Mucosa of descending colon (tissue), 3 donors: ENCODE measurements around the gene MYO7B. TPM values are rescaled to one million over a fixed set of nuclear protein-coding genes. Genes with fewer than 3 reads are reported as not detected.

Experiments
- ATAC-seq: fragments of 200-7000 bp; cut with Tn5 transposase; one replicate; pipeline ENCODE4 v1.9.1; 2020; ENCODE audit warnings: mild to moderate bottlenecking, moderate library complexity
- DNase-seq, 3 donors: peaks; one replicate each; pipeline ENCODE4 v3.0.0-alpha.2; 2020
- H3K36me3 ChIP-seq: fragments of 200-600 bp; one replicate; pipeline ENCODE4 v1.8.0; 2021; ENCODE audit warnings: low read depth, mild to moderate bottlenecking
- H3K4me1 ChIP-seq: fragments of 200-600 bp; one replicate; pipeline ENCODE4 v1.8.0; 2021; ENCODE audit warnings: low read depth, mild to moderate bottlenecking
- H3K4me3 ChIP-seq: fragments of 200-600 bp; one replicate; pipeline ENCODE4 v1.8.0; 2021; ENCODE audit warnings: mild to moderate bottlenecking
- H3K9me3 ChIP-seq: fragments of 200-600 bp; one replicate; pipeline ENCODE4 v1.8.0; 2021; ENCODE audit warnings: mild to moderate bottlenecking
- intact Hi-C, 2 donors: fragments of 100-400 bp; cut with DNase I in 1 of 2; cut with micrococcal nuclease in 1 of 2; formaldehyde crosslinking; loops; one replicate each; pipeline versions ENCODE4 v1.11.0 to v1.11.1; 2022; cut with DNase I, micrococcal nuclease
- total RNA-seq, 3 donors: library from RNA; stranded (reverse); fragmentation: NEBNext Ultra II Directional in 2 of 3; extraction: Animal tissue kit (Norgen Biotek cat#: 25700) in 2 of 3; gene quantifications; one replicate each; pipeline versions ENCODE4 v1.2.1 to v1.2.4, GENCODE V29; 2021 to 2023
- TF ChIP-seq, protein P1 (sequence below): fragments of 200-600 bp; IDR thresholded peaks from one replicate; pipeline ENCODE4 v1.8.0; 2022; ENCODE audit warnings: antibody characterized with exemption, mild to moderate bottlenecking
- donor health status: DM: no; HTN: no; CAD: no; lungs with moderate emphysema.
- donor health status: DM: no; HTN: no; CAD: no.
- donor health status: DM: no; HTN: yes; CAD: no.

The MYO7B gene
- total RNA-seq, 3 donors from 2014 or later: 118 to 305 (median 199) TPM

DNA sequence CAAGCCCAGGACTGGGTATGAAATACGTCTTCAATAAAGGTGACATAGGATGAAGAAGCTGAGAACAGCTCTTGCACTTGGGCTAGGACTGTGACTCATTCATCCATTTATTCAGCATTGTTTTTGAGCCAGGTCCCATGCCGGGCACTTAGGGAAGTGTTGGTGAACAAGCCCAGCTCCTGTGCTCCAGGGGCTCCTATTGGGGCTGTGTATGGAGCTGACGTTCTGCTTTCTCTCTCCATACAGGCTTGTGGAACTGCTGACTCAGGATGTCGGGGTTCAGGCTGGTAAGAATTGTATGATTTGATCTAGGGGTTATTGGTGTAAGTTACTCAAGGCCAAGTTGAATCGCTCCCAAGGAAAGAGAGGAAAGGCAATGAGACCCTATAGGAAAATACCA, 24.0 kb downstream of the MYO7B start:
- DNase-seq: no peak

DNA sequence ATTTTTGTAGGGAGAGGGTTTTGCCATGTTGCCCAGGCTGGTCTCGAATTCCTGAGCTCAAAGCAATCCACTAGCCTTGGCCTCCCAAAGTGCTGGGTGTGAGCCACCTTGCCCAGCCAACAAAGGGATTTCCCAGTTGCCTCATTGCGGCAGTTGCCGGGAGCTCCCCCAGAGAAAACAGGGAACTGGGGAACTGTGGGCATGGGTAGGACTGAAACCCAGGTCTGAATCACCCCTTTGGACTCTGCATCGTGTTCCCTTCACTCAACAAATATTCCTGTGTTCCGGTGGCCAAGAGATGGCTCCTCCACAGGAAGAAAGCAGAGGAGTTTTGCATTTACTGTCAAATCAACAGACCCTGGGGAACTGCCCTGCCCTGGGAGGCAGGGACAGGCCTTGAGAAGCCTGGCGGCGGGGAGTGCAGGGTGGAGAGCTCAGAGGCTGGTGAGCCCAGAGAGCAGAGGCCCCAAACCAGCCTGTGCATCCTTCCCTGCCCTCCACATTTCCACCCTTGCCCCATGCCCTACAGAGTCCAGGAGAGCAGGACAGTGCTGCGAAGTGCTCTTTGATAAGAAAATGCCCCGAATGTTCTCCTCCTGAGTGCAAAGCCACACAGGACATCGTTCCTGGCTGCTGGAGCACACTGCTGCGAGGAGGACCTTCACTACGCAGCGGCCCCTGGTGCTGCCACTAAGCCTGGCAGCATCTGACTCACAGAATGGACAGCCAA, 24.9 kb downstream of the MYO7B start:
- DNase-seq: no peak
- ATAC-seq: no peak
- no peaks in the 10 kb centered on the region for H3K9me3 ChIP-seq
- TF ChIP-seq, protein P1, sequence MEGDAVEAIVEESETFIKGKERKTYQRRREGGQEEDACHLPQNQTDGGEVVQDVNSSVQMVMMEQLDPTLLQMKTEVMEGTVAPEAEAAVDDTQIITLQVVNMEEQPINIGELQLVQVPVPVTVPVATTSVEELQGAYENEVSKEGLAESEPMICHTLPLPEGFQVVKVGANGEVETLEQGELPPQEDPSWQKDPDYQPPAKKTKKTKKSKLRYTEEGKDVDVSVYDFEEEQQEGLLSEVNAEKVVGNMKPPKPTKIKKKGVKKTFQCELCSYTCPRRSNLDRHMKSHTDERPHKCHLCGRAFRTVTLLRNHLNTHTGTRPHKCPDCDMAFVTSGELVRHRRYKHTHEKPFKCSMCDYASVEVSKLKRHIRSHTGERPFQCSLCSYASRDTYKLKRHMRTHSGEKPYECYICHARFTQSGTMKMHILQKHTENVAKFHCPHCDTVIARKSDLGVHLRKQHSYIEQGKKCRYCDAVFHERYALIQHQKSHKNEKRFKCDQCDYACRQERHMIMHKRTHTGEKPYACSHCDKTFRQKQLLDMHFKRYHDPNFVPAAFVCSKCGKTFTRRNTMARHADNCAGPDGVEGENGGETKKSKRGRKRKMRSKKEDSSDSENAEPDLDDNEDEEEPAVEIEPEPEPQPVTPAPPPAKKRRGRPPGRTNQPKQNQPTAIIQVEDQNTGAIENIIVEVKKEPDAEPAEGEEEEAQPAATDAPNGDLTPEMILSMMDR: no peak
- H3K36me3 ChIP-seq: no peaks in the 10 kb centered on the region
- no peak overlapping the region for H3K4me3 ChIP-seq
- intact Hi-C loops: no loop called here
- peaks cover 7% of the 10 kb centered on the region for H3K4me1 ChIP-seq

More for the DNA sequence above, 24.0 kb downstream of the MYO7B start:
- TF ChIP-seq, protein P1: no peak
- H3K4me3 ChIP-seq: no peak overlapping the region
- H3K4me1 ChIP-seq: peaks cover 7% of the 10 kb centered on the region
- no peaks in the 10 kb centered on the region for H3K36me3 ChIP-seq
- H3K9me3 ChIP-seq: no peaks in the 10 kb centered on the region
- peak; percentile 14 for ATAC-seq
- intact Hi-C loops: no loop called here

GRCh38 chr2:127560931-127561280, 25.4 kb downstream of the MYO7B start:
- H3K4me1 ChIP-seq: peaks cover 7% of the 10 kb centered on the region
- intact Hi-C loops: no loop called here
- H3K9me3 ChIP-seq: no peaks in the 10 kb centered on the region
- no peak overlapping the region for H3K4me3 ChIP-seq
- TF ChIP-seq, protein P1: no peak
- DNase-seq (no peak), ATAC-seq (no peak)
- no peaks in the 10 kb centered on the region for H3K36me3 ChIP-seq

DNA sequence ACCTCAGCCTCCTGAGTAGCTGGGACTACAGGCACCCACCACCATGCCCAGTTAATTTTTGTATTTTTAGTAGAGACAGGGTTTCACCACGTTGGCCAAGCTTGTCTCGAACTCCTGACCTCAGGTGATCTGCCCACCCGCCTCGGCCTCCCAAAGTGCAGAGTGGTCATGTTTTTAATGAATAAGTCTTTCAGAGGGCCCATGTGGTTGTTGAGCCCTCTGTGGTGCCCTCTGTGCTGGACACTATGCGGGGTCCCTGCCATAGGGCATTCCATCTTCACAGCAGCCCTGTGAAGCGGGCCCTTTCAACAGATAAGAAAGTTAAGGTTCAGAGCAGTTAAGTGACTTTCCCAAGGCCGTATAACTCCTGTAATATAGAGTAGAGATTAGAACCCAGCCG, 25.9 kb downstream of the MYO7B start:
- Histone ChIP-seq H3K9me3 (no peaks in the 10 kb centered on the region), H3K4me3 (no peak overlapping the region), H3K4me1 (peaks cover 7% of the 10 kb centered on the region), H3K36me3 (no peaks in the 10 kb centered on the region)
- TF ChIP-seq, protein P1: no peak
- DNase-seq (no peak), ATAC-seq (no peak)
- intact Hi-C loops: no loop called here

- Histone ChIP-seq H3K4me1 (peaks cover 7% of the 10 kb centered on the region), H3K9me3 (no peaks in the 10 kb centered on the region), H3K36me3 (no peaks in the 10 kb centered on the region), H3K4me3 (no peak overlapping the region)
- ATAC-seq: no peak
- intact Hi-C loops: no loop called here
- TF ChIP-seq, protein P1: no peak
- DNase-seq: no peak
Measured at GRCh38 chr2:127562936-127563335, 27.5 kb downstream of the MYO7B start.
